PFSK-1 (cell line): ENCODE results near the gene TPH1.

ENCODE experiments used
- POLR2AphosphoS5 ChIP-seq: IDR thresholded peaks from 2 replicates; pipeline ENCODE4 v1.6.1; 2012; ENCODE audit warnings: low read depth, mild to moderate bottlenecking, control low read depth, low read length, moderate library complexity
- REST ChIP-seq, 2 experiments: IDR thresholded peaks; 2 replicates each; pipeline versions ENCODE4 v1.6.1 to v1.8.0; 2011 to 2012; ENCODE audit warnings: low read depth in 2 of 2, low read length in 2 of 2, control low read depth in 1 of 2, inconsistent platforms in 1 of 2, mild to moderate bottlenecking in 1 of 2, moderate library complexity in 1 of 2; ENCODE audit not compliant: insufficient read depth in 1 of 2
- SIN3A ChIP-seq: IDR thresholded peaks from 2 replicates; pipeline ENCODE4 v1.6.1; 2012; ENCODE audit warnings: mild to moderate bottlenecking, low read length, moderate library complexity, borderline replicate concordance; ENCODE audit not compliant: insufficient read depth
- TAF1 ChIP-seq: IDR thresholded peaks from 2 replicates; pipeline ENCODE4 v1.6.1; 2012; ENCODE audit warnings: low read length, control low read depth, borderline replicate concordance; ENCODE audit not compliant: insufficient read depth

DNA sequence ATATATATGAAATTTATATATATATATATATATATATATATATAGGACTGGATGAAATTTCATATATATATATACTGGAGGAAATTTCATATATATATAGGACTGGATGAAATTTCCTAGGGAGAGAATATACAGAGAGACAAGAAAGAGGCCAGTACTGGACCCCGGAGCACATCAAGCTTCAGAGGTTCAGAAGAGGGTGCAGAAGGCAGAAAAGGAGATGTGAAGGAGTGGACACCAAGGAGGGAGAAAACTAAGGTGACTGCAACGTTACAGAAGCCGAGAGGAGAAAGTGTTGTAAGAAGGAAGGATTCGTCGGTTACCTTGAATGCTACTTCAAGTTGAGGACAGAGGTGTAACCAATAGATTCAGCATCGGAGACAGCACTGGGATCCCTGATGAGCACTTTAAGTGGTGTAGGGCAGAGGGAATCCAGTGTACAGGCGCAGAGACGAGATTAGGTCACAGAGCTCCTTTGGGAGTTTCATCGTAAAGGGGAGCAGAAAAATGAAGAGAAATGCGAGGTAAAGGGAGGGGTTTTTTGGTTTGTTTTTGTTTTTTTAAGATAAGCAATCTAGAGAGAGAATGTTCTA lies 8.5 kb upstream of the TPH1 start:
- no peak for TF ChIP-seq REST (IDR thresholded peaks at IDR 0.05; ENCODE audit: insufficient read depth in 1 of 2, low read depth in 2 of 2, low read length in 2 of 2)
- TF ChIP-seq POLR2AphosphoS5: no peak
- TF ChIP-seq SIN3A: no peak
- TF ChIP-seq TAF1: no peak
